ENCODE measurements around the gene ADGRD2.

Gene ADGRD2

GRCh38 chr9:124448019-124448418 lies 2.2 kb upstream of the ADGRD2 start:
- no peak for TF ChIP-seq CTCF (IDR thresholded peaks at IDR 0.05)

GRCh38 chr9:124449381-124450151 lies 685 bp upstream of the ADGRD2 start:
- TF ChIP-seq CTCF (IDR thresholded peaks at IDR 0.05), result no peak

- no peak for TF ChIP-seq CTCF (IDR thresholded peaks at IDR 0.05)
These were observed 845 bp downstream of the ADGRD2 start for GRCh38 chr9:124450931-124451661.

GRCh38 chr9:124452326-124452725 lies 2.1 kb downstream of the ADGRD2 start:
- TF ChIP-seq CTCF (IDR thresholded peaks at IDR 0.05), result no peak

GRCh38 chr9:124452841-124453585 lies 2.8 kb downstream of the ADGRD2 start:
- TF ChIP-seq CTCF (IDR thresholded peaks at IDR 0.05), result no peak

GRCh38 chr9:124453586-124454191 lies 3.4 kb downstream of the ADGRD2 start:
- no peak for TF ChIP-seq CTCF (IDR thresholded peaks at IDR 0.05)

- no peak for TF ChIP-seq CTCF (IDR thresholded peaks at IDR 0.05)
These were observed 4.0 kb downstream of the ADGRD2 start for GRCh38 chr9:124454296-124454695.
